HepG2 (cell line): ENCODE results near the gene MRE11. TPM values are rescaled to one million over a fixed set of nuclear protein-coding genes. Genes with fewer than 3 reads are reported as not detected.
A peak's percentile ranks its signal among the peaks of the same experiment; 100 is the strongest.

ENCODE experiments used
- ATAD3A ChIP-seq: sonication (generic); formaldehyde crosslinking; IDR thresholded peaks from 2 replicates; pipeline ENCODE4 v1.4.0; 2020; ENCODE audit warnings: missing genetic modification reagents
- CEBPZ ChIP-seq: IDR thresholded peaks from 2 replicates; pipeline ENCODE4 v1.6.1; 2012; ENCODE audit warnings: low read length, improper control_type of control experiment
- DMAP1 ChIP-seq: IDR thresholded peaks from 2 replicates; pipeline ENCODE4 v1.6.1; 2016
- MXI1 ChIP-seq: IDR thresholded peaks from 3 replicates; pipeline ENCODE4 v1.6.1; 2012; ENCODE audit warnings: low read depth, low read length, inconsistent platforms, borderline replicate concordance
- NFAT5 ChIP-seq: sonication (generic); formaldehyde crosslinking; IDR thresholded peaks from 2 replicates; pipeline ENCODE4 v1.4.0; 2020; ENCODE audit warnings: missing genetic modification reagents
- NR2C2 ChIP-seq: sonication (generic); formaldehyde crosslinking; IDR thresholded peaks from 2 replicates; pipeline ENCODE4 v1.4.0; 2020; ENCODE audit warnings: missing genetic modification reagents, mild to moderate bottlenecking, moderate library complexity, borderline replicate concordance
- PRDM10 ChIP-seq: sonication (generic); formaldehyde crosslinking; IDR thresholded peaks from 2 replicates; pipeline ENCODE4 v1.4.0; 2020; ENCODE audit warnings: low read depth, missing genetic modification reagents
- RFXAP ChIP-seq: sonication (generic); formaldehyde crosslinking; IDR thresholded peaks from 2 replicates; pipeline ENCODE4 v1.4.0; 2020; ENCODE audit warnings: missing genetic modification reagents, borderline replicate concordance
- ZBTB42 ChIP-seq: sonication (generic); formaldehyde crosslinking; IDR thresholded peaks from 2 replicates; pipeline ENCODE4 v1.5.0; 2020; ENCODE audit warnings: mild to moderate bottlenecking, missing genetic modification reagents
- ZFY ChIP-seq: sonication (generic); formaldehyde crosslinking; IDR thresholded peaks from 2 replicates; pipeline ENCODE4 v1.4.0; 2020; ENCODE audit warnings: missing genetic modification reagents
- ZNF232 ChIP-seq: sonication (generic); formaldehyde crosslinking; IDR thresholded peaks from 2 replicates; pipeline ENCODE4 v1.4.0; 2020; ENCODE audit warnings: missing genetic modification reagents, borderline replicate concordance
- ZNF296 ChIP-seq: sonication (generic); formaldehyde crosslinking; conservative IDR thresholded peaks from 2 replicates; pipeline ENCODE4 v1.5.0; 2020; ENCODE audit warnings: mild to moderate bottlenecking, missing genetic modification reagents
- ZNF615 ChIP-seq: sonication (generic); formaldehyde crosslinking; IDR thresholded peaks from 2 replicates; pipeline ENCODE4 v1.5.0; 2020; ENCODE audit warnings: mild to moderate bottlenecking, missing genetic modification reagents, borderline replicate concordance
- ZSCAN5A ChIP-seq: sonication (generic); formaldehyde crosslinking; IDR thresholded peaks from 2 replicates; pipeline ENCODE4 v1.8.0; 2022; ENCODE audit warnings: mild to moderate bottlenecking, missing genetic modification reagents, borderline replicate concordance
- polyA plus RNA-seq, 8 experiments: library from polyadenylated mRNA; depleted of rRNA in 3 of 8; stranded (reverse) in 7 of 8; unstranded in 1 of 8; fragments of >200 nt; fragmentation: Illumina TruSeq in 4 of 8; extraction: Trizol in 4 of 8; gene quantifications; 2 replicates each; pipeline versions ENCODE4 v1.2.1 to v1.2.3, GENCODE V29; 2011 to 2016; ENCODE audit warnings: low read depth in 4 of 8, missing spikeins in 1 of 8, mixed read lengths in 1 of 8; ENCODE audit not compliant: insufficient read depth in 1 of 8
- total RNA-seq, 5 experiments: library from RNA; depleted of rRNA; stranded (reverse); fragments of >200 nt; fragmentation: Illumina TruSeq; extraction: Trizol; gene quantifications; 2 replicates each; pipeline ENCODE4 v1.2.3, GENCODE V29; 2016; ENCODE audit warnings: low read depth in 1 of 5

The MRE11 gene
- total and polyA plus RNA-seq, 2 of the 13 experiments (the other 11 are each of a cell fraction or from before 2014, with no cell fraction given): 7.2 to 37.3 TPM

- TF ChIP-seq PRDM10: peak; percentile 90
- 0 out of 2 replicates have a peak, but pooled peaks have one; percentile 31 for TF ChIP-seq ZNF615 (CRISPR knock-in tag)
- TF ChIP-seq CEBPZ: no peak
- no peak for TF ChIP-seq ZBTB42 (CRISPR knock-in tag)
- no peak for TF ChIP-seq ATAD3A (CRISPR knock-in tag)
- no peak for TF ChIP-seq ZFY (CRISPR knock-in tag)
- TF ChIP-seq DMAP1 (CRISPR knock-in tag): no peak
- no peak for TF ChIP-seq NR2C2 (CRISPR knock-in tag)
- TF ChIP-seq ZNF296 (CRISPR knock-in tag): no peak
- TF ChIP-seq MXI1: no peak
- no peak for TF ChIP-seq ZSCAN5A (CRISPR knock-in tag)
- TF ChIP-seq RFXAP (CRISPR knock-in tag): no peak
- TF ChIP-seq ZNF232 (CRISPR knock-in tag): no peak
- no peak for TF ChIP-seq NFAT5
Observed at GRCh38 chr11:94494126-94494680, 559 bp upstream of the MRE11 start (continued).
